HG02970 (cell line): Measurements from ENCODE around the gene ENOX2.

ENCODE experiments used
- ATAC-seq: cut with Tn5 transposase; IDR thresholded peaks from one replicate; pipeline ENCODE4 v1.9.1; 2021; ENCODE audit warnings: mild to moderate bottlenecking, moderate library complexity, moderate number of reproducible peaks; ENCODE audit not compliant: unreplicated experiment, low FRiP score

Gene ENOX2

DNA sequence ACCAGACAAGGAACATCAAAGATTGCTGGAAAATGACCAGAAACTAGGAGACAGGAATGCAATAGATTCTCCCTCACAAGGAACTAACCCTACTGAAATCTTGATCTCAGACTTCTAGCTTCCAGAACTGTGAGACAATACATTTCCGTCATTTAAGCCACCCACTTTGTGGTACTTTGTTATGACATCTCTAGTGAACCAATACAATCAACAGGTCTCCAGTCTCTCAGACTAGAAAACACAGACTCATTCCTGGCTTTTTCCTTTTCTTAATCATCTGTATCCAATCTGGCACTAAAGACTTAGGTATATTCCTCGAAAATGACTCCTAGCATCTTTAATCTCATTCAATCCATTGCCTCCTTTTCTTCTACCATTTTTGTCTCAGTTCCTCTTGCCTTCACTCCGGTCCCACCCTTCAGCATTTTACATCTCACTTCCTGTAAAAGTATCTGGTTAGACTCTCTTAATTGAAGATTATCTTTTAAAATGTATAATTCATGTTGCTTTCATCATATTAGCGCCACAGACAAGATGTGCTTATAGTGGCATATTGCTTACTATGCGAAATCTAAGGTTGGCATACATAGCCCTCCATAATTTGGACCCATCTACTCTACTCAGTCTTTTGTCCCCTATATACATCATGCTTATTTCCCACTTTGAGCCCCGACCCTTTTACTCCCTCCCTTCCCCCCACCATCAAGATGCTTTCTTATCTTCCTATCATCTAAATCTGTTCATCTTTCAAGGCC, 250.0 kb downstream of the ENOX2 start:
- no peak for ATAC-seq

DNA sequence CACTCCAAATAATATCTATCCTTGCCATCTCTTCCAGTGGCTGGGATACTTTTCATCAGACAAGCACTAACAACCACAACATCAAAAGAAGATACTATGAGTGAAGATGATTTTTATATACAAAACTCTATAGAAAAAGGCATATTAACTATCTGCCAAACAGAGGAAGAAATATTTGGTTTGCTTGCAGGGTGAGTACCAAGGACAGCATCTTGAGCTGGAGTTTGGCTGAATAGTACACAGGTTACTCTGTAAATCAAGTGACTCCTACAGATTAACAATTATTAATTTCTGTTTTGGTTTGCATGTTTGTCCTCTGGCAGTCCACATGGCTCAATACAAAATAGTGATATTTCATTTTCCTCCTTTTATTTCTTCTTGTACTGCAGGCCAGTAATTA, 253.3 kb downstream of the ENOX2 start:
- ATAC-seq: no peak

DNA sequence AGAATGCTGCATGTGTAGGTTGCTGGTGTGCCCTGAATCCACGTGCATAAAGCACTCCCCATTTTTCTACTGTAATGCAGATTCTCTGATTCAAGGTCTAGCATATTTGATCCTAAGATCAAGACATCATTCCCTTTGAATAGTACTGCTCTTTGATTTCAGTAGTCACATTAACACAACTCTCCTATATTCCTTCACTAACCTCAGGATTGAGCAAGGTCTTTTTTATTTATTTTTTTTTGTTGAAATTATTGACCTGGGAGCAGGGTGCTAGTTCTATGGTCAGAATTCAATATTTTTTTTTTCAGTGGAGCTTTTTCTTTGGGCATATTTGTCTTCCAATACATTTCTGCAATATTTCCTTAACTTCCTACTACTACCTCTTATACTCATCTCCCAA, 255.5 kb downstream of the ENOX2 start:
- no peak for ATAC-seq

DNA sequence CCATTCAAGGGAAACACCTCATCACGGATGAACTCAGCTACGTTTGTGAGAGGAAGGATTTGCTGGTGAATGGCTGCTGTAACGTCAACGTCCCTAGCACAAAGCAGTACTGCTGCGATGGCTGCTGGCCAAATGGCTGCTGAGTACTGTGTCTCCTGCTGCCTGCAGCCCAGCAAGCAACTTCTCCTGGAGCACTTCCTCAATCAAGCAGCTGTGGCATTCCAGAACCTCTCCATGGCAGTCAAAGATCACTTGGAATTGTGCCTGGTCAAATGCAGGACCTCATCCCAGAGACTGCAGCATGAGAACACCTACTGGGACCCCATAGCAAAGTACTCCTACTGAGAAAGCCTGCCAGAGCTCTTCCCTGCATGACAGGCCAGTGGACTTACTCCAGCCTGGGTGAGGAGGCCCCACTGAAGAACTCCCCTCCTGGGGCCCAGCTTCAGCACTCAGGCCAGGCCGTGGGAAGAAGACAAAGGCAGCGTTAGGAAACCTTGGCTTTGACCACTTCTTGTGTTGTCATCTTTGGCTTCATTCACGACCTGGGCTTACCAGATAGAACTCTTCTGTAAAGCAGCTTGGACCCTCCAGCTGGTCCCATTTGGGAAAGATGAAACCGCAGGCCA, 256.9 kb downstream of the ENOX2 start:
- ATAC-seq: no peak

DNA sequence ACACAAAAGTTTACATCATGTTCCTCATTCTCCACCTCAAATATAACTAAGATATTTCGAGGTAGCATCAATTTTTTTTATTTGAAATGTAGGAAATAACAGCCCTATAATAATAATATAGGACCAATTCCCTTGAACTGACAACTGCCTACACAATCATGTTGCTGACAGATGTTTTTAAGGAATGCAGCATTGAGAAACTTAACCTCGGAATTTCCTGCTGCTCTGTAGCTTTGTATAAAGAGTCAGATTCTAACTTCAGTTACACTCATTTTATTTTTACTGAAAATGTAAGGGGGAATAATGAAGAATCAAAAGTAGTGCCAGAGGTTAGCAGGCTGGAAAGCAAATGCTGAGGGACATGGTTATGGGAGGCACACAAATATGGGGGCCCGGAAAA, 265.4 kb downstream of the ENOX2 start:
- ATAC-seq: no peak

DNA sequence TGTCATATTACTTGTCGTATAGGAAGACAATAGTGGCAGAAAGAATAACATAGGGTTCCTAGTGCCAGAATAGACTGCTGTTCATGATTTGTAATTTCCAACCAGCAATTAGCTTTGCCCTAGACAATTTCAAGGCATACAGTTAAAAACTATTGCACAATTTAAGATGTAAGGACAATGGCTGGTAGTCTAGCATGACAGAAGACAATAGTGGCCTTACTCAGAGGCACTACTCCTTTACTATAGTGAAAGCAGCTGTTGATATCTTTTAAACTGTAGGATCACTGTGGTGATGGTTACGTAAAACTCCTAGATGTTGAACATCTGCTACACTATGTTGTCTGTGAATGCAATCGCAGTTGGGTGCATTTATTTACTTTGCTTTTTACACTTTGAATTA, 266.7 kb downstream of the ENOX2 start:
- no peak for ATAC-seq

DNA sequence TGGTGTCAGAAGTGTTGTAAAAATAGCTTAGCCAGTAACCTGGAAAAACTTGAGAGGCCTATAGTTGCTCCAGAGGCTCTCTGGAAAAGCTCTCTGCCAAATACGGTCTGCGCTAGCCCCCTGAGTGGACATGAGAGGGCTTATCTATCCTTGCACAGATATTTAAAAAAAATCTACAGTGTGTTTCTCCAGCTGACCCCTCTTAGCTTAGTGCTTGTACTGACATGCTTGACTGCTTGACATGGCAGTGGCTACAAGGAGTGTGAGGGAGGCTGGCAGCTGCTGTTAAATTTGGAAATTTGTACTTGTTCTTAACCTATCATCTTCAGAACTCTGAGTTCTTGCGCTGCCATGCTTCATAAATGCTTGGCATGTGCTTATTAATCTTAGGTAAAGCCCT, 272.0 kb downstream of the ENOX2 start:
- no peak for ATAC-seq

DNA sequence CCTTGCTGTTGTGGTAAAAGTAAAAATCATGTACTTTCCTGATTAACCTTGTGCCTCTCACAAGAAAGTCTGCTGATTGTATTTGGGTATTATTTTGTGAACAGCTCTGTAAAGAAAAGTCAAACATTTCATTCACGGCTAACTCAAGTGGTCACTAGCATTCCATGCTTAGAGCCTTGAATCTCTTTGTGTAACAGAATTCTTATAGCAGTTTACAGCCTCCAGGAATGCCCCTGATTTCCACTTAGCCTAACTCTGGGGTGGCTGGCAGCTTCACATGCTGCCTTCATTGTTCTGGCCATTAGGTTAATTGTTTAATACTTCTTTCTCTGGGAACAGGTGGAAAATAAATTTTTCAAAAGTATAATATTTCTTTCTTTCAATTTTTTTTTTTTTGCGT, 274.5 kb downstream of the ENOX2 start:
- no peak for ATAC-seq

DNA sequence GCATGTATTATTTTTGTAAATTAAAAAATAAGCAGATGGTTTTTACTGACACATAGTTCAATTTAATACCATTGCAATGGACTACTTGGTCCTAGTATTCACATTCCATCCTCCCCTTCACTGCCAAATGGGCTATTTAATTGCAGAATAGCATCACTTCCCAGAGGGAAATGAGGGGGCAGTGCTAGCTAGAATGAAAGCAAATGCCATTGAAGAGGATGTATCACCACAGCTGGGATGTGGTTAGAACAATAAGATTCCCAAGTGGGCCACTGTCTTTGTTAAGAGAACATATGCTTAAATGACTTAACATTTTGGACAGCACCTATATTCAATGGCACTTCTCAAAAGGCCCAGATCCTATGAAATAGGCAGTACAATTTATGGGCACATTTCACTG, 276.5 kb downstream of the ENOX2 start:
- ATAC-seq: no peak

DNA sequence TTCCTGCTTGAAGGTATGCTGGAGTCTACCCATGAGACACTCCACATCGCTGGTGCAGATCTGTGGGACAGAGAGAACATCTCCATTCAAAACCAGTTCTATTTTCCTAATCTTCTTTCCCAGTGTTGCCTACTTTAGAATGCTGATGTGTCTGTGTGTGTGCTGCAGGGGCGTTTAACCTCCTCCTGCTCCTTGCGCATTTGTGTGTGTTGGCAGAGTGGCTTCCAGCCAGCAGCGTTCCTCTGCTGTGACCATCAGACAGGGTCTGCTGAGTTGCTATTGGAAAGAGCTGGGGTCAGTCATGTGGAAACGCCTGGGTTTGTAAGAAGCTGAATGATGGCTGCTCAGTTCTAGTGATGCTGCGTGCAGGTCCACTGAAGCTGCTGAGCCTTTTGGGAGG, 277.6 kb downstream of the ENOX2 start:
- ATAC-seq: no peak

DNA sequence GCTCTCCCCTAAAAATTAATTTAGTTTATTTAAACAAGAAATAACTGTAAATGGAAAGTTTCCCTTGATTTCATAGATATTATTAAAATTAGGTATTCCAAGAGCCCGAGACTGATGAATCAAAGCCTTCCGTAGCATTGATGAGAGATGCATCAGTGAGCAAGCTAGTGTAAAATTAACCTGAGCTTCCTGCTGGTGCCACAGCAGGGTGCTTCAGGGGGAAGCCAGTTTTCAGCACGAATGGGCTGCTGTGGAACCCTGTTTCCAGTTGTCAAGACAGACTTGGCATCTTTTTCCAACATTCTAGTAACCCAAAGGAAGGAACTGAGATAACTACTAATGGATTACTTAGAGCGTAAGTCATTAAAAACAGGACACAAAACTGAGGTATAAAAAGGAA, 279.5 kb downstream of the ENOX2 start:
- ATAC-seq: no peak

DNA sequence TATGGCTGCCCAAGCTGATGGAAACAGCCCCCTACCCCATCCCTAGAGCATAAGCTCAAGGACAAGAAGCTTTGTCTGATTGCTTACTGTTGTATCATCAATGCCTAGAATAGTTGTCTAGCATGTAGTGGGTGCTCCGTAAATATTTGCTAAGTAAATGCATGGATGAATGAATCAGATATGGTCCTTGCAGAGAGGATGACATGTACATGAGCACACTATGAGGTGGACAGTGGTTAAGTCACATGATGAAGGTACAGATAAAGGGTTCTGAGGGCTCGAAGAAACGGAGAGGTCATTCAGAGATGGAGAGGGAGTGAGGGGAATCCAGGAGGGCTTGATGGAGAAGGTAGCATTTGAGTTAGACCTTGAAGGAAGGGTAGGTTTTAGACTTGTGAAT, 287.1 kb downstream of the ENOX2 start:
- ATAC-seq: no peak

DNA sequence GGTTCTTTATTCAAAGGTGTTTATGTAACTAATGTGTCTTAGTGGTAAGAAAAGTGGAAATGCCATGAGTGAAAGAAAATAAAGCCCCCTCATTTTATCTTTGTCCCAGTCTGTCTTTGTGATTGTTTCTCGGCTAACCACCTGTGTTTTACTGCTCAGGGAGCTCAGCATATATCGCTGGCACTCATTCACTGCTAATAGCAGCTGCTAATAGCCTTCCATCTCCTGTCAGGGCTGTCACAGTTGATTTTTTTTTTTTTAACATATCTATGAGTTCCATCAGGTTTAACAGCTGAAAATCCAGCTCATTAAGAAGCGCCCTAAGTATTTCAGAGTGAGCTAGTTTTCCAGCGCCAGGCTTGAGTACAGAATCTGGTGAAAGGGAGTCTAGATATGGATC, 295.6 kb downstream of the ENOX2 start:
- no peak for ATAC-seq

DNA sequence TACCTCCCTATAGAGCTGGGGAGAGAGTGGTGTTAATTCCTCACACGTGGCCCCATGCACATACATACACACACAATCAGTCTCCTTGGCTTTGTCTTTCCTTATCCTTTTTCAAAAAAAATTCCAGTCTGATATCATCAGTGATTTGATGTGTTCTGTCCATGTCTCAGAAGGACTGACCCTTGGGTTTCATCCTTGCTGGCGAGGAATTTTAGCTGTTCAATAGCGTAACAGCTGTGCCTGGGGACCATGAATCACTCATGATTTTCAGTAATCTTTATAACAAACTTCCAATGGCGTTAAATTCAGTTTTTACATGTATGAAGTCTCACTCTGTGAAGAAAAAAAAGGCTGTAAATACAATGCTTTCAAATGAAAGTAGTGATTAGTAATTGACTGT, 296.6 kb downstream of the ENOX2 start:
- ATAC-seq: no peak

DNA sequence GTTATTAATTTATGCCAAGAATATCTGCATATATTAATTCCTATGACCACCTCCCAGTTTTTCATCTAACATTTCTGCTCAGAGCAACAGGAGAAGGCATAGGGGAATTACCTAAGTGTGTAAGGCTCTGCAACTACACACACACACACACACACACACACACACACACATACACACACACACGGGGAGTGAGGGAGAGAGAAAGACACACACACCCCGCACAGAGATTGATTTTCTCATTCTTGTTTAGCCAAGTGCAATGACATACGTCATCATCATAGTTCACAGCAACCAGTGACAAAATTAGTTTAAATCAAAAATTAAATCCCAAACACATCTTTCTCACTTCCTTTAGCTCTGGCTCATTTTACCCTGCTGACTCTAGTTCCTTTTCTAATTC, 298.1 kb downstream of the ENOX2 start:
- no peak for ATAC-seq

DNA sequence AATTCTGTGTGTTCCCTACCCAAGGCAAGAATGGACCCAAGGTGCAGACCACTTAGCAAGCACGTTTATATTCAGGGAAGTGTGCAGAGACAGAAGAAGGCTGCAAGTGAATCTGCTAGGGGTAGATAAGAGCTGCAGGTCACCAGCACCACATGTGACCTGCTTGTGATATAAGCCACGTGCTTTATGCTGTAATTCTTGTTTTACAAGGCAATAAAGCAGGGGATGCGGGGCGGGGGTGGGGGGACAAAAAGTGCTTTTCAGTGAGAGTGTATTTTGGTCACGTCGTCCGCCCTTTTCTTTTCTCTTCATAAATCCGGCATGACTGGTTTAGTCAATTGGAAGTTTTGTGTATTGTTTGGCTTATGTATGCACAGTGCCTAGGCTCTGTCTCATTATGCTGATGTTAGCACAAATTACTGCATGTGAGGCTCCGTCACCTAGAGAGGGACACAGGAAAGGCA, 308.5 kb downstream of the ENOX2 start:
- ATAC-seq: no peak

DNA sequence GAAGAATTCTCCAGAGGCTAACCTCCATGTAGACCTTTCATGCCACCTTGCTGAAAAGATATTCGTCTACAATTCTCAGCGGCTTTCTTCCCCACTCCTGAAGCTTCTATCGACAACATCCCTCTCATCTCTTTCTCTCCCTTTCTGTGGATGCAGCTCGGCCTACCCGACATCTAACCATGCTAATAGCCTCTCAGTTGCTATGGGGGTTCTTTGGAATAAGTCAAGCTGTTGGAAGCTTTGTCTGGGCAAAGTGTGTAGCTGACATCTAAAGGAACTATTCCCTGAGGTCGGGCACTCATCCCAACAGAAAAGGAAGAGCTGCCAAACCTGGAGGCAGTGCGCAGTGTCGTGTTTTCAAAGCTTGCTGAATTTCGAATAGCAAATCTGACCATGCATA, 309.1 kb downstream of the ENOX2 start:
- no peak for ATAC-seq

DNA sequence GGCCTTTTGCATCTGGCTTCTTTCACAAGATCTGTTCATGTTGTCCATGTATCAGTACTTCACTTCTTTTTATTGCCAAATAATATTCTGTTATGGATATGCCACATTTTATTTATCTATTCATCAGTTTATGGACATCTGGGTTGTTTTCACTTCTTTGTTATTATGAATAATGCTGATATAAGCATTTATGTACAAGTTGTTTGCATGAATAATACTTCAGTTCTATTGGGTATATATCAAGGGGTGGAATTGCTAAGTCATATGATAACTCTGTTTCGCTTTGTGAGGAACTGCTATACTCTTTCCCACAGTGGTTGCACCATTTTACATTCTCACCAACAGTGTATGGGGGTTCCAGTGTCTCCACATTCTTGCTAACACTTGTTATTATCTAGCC, 310.8 kb downstream of the ENOX2 start:
- ATAC-seq: no peak

DNA sequence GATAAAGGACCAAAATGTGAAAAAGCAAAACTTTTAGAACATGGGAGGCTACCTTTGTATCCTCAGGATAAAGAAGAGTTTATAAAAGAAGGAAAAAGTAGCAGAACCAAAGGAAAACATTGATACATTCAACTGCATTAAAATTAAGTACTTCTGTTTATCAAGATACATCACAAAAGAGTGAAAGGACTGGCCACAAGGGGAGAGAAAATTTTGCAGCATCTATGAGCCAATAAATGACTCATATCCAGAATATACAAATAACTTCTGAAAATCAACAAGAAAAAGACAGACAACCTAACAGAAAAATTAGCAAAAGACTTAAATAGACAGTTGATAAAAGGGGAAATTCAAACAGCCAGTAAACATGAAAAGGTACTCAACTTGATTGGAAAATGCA, 324.1 kb downstream of the ENOX2 start:
- no peak for ATAC-seq

DNA sequence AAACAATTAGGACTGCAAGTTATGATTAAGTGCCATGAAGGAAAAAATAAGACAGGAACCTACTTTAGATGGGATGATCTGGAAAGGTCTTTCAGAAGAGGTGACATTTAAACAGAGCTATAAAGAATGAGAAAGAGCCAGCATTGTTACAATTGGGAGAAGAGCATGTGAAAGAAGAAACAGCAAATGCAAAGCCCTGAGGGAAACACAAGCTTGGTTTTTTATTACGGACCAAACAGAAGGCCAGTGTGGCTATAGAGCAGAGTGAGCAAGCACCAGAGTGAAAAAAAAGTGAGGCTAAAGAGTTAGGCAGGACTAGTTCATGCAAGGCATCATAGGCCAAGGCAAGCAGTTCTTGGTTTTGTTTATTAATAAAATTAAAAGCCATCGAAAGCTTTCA, 325.6 kb downstream of the ENOX2 start:
- ATAC-seq: no peak

DNA sequence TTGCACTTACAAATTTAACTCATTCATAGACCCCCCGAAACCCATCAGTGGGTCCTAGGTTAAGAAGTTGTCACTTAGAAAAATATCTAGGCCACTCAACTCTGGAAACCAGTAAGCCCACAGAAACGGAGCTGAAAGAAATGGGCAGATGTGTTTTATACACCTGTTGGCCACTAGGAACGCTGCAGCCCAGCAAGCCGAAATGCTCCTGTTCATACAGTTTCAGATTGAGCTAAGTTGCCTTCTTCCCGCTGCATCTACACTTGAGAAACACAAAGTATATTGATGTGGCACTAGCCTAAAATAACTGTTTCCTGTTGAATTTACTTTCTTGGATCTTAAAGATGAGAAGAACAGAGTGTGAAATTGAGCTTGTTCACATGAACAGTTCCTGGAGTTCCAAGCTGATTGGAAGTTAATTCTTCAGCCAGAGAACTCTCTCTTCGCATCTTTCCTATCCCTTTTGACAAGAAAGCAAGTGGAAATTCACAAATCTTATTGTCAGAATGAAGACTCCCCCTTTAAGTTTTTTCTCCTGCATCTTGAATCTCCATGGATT, 327.1 kb downstream of the ENOX2 start:
- no peak for ATAC-seq
